Stimulated activated CD8-positive, alpha-beta memory T cell treated with anti-CD3 and anti-CD28 coated beads, Interleukin-4, amount 100 ng/mL, for 4 hours (primary cell): ENCODE results near the gene IL17REL.
A peak's percentile ranks its signal among the peaks of the same experiment; 100 is the strongest.

Experiments
- DNase-seq, 2 donors: peaks; one replicate each; pipeline ENCODE4 v3.0.0-alpha.2; 2020; ENCODE audit warnings: low read depth in 2 of 2, low spot score in 1 of 2

IL17REL gene

DNA sequence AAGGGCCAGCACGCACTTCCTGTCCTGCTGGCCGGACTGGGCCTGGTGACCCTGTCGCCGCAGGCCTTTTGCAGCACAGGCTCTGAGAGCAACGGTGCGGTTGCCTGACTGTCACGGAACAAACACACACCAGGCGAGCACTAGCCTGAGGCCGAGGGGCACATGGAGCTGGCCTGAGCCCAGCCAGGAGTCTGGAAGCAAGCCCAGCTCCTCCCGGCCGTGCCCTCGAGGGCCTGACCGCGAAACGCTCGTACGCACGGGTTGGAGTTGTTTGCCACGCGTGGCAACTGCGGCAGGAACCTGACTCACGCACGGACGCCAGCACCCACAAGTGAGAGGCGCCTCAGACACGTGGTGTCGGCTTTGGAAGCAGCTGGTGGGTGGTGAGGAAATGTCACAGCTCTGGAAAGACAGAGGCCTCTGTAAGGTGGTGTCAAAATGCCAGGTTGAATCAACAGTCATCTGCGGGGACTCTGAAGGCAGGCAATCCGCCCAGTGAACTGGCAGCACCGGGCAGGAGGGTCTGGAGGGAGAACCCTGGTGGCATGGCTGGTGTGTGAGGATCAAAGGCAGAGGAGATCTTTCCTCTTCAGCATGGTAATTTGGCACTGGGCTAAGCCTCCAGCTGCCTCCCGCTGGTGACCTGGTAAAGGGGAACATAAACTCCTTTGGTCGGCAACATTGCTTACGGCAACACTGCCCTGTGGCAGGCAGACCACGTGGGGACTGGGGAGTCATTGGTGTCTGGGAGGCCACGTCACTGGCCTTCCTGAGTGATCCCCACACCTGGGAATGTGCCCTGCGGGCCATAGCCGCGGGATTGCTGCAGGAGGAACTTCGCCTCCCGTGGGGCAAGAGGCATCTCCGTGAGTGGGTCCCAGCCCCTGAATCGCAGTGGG is 15.3 kb upstream of the IL17REL start:
- DNase-seq, result peak in 1 of 2 donors; percentile 63

DNA sequence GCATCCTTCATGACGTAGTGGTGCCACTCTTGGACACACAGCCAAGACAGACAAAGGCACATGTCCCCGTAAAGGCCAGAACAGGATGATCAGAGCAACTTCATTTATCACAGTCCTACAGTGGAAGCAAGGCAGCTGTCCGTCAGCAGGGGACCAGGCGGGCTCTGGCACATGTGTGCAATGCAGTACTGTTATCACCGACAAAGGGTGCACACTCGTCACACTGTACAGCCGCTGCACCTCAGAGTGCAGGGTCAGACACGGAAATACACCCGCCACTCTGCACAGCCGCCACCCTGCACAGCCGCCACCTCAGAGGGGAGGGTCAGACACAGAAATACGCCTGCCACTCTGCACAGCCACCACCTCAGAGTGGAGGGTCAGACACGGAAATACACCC is 13.4 kb upstream of the IL17REL start:
- no peak for DNase-seq

DNA sequence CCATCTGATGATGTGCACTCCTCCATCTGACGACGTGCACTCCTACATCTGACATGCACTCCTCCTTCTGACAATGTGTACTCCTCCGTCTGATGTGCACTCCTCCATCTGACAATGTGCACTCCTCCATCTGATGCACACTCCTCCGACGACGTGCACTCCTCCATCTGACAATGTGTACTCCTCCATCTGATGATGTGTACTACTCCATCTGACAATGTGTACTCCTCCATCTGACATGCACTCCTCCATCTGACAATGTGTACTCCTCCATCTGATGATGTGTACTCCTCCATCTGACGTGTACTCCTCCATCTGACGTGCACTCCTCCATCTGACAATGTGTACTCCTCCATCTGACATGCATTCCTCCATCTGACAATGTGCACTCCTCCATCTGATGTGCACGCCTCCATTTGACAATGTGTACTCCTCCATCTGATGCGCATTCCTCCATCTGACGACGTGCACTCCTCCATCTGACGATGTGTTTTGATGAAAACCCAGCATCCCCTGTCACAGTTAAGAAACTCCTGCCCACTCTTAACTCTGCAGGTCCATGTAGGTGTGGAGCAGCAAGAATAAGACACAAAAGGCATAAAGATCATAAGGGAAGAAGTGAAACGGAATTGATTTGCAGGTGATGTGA is 9.7 kb upstream of the IL17REL start:
- no peak for DNase-seq

DNA sequence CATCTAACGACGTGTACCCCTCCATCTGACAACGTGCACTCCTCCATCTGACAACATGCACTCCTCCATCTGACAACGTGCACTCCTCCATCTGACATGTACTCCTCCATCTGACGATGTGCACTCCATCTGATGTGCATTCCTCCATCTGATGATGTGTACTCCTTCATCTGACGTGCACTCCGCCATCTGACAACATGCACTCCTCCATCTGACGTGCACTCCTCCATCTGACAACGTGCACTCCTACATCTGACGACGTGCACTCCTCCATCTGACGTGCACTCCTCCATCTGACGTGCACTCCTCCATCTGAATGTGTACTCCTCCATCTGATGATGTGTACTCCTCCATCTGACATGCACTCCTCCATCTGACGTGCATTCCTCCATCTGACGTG is 8.0 kb upstream of the IL17REL start:
- DNase-seq, result no peak

DNA sequence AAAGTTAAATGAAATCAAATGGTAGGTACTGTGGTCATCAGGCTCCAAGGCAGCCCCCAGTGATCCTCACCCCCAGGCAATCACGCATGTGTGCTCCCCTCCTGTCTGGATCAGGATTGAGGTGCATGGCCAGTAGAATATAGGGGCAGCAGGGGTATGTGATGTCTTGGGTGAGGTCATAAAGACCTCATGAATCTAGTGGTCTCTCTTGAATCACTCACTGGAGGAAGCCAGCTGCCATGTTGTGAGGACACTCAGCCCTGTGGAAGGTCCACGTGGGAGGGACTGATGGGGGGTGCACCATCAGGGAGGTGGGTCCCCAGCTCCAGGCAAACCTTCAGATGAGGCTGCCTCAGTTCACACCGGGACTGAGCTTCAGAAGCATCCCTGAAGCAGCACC is 6.8 kb upstream of the IL17REL start:
- DNase-seq, result no peak

DNA sequence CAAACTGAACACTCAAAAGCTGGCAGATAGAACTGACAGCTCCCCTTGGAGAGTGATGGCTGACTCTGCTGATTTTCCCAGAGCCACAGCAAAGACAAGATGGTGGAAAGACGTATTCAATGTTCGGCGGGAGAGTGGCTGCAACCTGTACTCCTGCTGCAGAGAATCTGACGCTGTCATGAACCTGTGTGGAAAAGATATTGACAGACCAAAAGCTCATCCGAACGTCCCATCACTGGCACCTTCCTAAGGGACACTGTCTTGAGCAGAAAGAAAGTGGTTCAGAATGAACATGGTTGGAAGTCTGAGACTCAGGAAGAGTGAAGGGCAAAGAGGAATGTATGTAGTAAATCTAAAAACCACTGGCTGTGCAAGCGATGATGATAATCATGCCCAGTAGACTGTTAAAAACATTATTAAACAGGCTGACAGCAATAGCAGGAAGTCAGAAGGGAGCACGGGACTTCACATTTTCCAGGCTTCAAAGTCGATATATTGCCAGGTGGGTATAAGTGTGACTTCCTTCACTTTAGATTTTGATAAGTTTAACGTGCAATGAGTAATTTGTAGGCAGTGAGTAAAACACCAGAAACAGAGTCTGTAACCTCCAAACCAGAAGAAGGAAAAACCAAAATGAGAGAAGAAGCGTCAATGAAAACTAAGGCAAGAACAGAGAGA is 6.2 kb upstream of the IL17REL start:
- no peak for DNase-seq

DNA sequence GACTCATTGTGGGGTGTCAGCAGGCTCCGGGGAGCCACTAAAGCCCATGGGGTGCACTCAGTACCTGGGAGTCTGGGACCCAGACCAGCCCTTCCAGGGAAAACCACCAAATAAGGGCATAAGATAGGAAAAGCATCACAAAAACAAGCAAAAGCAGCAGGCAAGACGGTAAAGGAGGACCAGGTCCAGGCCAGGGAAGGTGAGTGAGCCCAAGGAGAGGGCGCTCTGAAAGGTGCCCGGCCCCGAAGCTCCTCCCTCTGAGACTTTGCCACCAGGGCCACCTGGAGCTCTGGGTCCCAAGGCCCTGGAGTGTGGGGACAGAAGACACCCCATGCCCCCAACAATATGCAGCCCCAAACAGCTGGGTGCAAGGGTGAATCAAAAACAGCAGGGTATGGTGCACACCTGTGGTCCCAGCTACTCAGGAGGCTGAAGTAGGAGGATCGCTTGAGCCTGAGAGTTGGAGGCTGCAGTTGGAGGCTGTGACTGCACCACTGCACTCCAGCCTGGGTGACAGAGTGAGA is 5.2 kb upstream of the IL17REL start:
- no peak for DNase-seq

DNA sequence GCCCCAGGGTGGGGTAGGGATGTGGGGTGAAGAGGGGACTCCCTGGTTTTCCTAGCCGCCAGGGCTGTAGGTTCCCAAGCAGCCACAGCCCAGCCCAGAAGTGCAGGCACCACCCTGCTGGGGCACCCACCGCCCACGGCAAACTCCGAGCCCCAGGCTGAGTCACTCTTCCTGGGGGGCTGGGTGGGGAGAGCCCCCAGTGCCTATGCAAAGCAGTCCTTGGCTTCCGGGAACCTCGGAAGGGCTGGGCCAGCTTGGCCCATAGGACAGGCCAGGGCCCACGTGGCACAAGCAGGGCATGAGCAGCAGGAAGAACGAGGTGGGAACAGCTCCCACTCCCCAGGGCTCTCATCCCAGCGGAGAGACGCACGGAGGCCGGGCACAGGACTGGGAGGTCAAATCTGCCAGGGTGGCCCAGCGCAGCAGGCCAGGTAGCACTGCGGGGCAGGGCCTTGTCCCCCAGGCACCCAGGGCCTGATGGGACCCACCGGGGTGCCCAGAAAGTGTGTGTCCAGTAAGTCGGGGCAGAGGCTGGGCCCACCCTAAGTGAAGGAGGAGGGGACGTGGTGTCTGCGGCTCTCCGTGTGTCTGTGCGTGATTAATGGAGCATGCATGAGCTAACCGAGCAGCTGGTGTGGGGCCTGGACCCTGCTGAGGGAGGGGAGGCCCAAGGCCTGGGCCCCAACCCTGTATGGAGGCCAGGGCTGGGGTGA is 4.6 kb upstream of the IL17REL start:
- peak; percentile 24 to 75 for DNase-seq

DNA sequence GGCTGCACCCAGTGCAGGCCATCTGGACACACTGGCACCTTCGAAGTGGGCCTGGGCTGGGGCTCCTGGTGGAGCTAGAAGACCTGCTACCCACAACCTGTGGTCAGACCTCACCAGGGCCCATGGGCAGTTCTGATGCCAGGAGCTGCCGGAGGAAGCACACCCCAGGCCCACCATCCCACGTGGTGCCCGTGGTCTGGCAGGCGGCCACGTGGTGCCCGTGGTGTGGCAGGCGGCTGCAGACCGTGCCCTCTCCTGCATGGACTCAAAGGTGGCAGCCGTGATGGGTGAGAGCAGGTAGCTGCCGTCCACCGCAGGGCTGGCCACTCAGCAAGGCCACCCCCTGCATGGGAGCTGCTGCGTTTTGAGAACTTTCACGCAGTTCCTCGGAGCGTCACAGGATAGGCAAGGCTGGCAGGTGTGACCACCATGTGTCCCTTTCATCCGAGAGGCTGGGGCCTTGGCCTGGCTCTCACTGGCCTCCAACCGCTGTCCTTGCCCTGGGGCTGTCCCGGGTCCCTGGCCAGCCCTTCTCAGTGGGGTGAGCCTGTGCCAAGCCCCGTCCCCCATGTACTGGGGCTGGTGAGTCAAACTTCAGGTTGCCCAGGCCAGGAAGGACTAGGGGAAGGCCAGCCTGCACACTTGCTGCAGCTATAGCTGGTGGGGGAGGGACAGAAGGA is 3.9 kb upstream of the IL17REL start:
- no peak for DNase-seq

DNA sequence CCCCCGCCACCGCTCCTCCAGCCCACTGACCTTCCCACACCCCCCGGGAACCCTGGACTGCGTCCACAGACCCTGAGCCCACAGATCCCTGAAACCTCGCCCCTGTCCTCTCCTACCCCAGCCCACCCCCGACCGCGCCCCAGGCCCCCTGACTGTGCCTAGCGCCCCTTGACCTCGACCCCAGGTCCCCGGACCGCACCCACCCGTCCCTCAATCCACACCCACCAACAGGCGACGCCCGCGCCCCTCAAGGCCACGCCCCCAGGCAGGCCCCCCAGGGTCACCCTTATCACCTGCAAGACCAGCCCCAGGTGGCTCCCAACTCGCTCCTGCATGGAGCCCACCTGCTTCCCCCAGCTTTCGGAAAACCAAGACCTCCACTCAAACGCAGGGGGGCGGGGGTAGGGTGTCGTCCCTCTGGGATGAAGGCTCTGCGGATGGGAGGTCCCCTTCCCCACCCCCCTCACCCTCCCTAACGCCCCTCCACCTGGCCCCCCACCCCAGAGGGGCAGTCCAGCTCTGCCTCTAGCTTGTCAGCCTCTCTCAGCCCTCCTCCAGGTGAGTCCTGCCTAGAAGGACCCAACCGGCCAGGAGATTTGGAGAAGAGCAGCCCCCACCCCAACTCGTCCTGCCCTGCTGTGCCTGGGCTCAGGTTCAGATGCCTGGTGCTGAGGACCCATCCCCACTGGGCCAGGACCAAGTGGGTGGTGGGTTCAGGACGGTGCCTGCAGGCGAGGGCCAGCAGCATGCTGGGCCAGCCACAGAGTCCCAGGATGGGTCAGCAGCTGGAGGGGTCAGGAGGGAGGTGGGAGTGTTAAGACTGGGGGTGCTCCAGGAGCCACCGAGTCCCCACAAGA is 3.1 kb upstream of the IL17REL start:
- DNase-seq, result no peak

DNA sequence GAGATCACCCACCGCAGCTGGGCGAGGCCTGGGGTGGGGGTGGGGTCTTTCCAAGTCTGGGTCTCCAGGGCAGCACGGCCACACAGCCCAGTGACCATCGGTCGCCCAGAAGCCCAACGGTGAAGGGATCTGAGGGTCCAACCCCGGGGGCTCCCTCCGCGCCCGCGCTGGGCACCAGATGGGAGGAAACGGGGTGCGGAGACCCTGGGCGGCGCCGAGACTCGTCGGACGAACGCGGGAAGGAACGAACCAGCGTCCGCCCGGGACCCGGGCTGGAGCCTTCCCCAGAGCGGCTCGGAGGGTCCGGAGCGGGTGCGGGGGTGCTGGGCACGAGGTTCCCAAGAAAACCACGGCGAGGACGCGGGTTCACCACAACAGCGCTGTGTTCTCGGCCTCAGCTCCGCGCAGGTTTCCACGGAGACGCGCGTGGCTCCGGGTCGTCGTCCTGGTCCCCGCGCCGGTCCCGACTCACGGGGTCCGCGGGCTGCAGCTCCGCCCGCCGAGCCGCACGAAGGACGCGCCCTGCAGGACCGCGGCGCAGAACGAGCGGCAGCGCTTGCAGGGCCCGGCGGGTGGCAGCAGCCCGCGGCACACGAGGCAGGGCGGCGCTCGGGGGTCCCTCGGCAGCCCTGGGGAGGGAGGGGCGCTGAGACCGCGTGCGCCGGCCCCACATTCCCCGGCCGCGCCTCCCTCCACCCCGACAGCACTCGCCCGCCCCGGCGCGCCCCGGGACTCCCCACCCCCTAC is 2.3 kb upstream of the IL17REL start:
- no peak for DNase-seq

DNA sequence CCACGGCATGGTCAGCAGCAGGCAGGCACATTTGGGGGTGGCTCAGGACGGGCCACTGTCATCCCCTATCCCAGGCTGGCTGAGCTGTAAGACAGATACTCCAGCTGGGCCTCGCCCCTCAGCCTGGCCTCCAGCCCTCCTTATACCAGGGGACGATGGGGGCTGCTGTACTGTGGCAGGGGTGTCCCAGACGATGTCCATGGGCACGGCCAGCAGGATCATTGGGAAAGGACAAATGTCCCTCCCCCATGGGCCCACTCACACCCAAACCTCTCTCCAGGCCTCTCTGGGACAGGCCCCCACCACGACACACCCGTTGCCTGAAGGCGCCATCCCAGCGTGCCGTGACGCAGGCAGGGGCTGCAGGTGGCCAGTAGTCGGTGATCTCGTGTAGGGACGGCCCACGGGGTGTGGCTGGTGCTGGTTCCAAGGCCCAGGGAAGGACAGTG is 1.5 kb upstream of the IL17REL start:
- no peak for DNase-seq

DNA sequence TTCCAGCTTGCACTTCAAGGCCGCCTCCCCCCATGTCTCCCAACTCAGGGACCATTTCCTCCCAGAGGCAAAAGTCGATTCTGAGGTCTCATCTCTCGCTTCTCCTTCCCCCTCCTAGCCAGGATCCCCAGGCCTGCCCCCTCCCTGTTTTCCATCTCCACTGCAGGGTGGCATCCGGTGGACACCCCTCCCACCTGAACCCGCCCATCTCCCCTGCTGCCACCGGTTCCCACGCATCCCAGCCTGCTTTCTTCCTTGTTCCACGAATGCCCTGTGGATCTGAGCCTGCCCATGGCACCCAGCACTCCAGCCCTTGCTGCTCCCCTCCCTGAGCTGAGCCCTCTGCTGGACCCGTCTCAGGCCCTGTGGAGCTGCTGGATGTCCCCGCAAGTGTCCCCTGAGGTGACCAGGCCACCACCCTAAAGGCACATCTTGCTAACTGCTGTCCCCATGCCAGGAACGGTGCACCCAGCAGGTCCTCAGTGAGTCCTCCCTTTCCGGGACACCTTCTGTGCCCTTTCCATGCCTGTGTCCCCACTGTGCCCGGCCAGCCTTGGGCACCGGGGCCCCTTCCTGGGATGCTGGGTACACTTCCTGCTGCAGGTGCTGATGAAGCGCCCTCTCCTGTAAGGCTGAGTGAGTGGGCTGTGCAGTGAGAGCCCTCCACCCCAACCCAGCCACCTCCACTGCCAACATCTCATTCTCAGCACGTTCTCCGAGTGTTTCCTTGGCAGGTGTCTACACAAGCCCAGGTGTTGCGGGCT is 936 bp downstream of the IL17REL start:
- no peak for DNase-seq

DNA sequence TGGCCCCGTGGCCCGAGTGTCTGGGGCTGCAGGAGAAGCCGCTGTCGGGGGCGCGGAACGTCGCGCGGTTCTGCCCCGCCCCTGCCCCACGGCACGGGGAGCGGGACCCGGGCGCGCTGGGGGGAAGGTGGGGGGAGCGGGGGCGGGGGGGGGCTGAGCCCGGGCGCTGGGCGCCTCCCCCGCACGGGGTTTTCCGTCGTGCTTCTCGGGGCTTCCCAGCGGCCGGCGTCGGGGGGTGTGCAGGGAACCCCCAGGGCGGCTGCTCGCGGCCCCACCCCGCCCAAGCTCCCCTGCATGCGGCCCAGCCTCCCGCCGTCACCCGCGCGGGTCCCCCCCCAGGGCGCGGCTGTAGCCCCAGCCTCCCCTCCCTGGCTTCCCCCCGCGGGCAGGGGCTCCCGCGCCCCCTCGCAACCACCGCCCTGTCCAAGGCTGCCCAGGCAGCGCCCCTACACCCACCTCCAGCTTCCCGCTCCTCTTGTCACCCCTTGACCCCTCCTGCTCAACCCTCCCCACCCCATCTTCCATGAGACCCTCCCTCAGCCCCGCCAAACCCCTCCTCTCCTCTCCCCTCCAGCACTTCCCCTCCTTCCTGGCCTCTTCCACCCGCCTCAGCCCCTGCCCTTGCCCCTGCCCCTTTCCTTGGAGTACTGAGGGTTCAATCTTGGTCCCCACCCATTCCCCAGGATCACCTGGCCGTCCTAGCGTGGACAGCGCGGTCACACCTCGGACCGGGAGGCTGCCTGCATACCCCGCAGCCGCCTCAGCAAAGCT is 1.7 kb downstream of the IL17REL start:
- DNase-seq, result peak; percentile 43 to 77

DNA sequence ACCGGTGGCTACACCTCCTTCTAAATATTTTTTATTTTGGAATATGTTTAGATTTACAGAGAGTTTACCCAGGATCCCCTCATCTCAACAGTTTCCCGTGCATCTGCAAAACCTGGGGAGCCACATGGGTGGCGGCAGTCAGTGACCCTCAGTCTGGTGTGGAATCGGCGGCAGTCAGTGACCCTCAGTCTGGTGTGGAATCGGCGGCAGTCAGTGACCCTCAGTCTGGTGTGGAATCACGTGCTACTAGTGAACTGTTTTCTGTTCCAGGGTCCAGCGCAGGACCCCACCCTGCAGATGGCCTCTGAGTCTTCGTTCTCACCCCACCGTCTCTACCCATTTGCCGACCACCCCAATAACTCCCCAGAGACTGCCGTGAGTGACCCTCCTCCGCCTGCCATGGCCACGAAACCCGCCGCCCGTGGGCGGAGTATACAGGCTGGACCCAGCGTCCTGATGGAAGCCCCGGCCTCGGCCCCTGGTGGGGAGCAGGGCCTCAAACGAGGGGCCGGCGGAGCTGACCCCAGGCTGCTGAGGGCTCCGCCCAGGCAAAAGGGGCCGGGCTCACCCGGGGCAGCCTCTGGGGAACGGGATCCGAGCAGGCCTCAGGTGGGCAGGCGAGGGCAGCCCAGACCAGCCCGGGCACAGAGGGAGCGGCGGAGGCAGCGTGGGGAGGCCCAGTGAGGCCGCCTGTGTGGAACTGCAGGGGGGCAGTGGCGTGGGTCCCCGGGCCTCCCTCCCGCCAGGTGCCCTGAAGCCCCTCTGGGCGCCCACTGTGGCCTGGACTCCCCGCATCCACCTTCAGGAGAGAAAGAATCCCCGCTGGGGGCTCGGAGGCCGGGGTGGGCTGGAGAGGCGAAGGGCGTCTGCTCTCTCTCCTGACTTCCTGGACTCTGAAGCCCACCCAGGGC is 2.5 kb downstream of the IL17REL start:
- no peak for DNase-seq

DNA sequence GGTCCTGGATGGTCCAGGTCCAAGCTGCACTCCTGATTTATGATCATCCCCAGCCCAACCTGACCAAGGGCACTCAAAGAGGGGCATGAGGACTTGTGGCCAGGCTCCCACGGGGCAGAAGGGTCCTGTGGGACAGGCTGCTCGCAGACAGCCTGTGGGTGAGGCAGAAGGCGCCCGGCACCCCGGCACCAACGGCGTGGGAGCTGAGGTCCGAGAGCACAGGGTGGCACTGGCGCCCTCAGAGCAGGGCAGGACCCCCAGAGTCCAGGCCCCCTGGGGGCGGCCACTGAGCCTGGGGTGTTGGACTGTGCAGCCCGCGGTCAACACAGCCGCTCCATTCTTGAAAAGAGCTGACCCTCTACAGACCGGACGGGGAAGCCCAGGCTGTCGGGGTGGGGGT is 3.3 kb downstream of the IL17REL start:
- no peak for DNase-seq
